K562 (cell line): Measurements from ENCODE around the gene C15orf62. TPM values are rescaled to one million over a fixed set of nuclear protein-coding genes. Genes with fewer than 3 reads are reported as not detected.

Experiments used
- DNMT1 ChIP-seq: fragments of 450-650 bp; IDR thresholded peaks from 2 replicates; pipeline ENCODE4 v1.6.1; 2016; ENCODE audit warnings: antibody characterized with exemption, mild to moderate bottlenecking
- FOXJ3 ChIP-seq: sonication (generic); formaldehyde crosslinking; IDR thresholded peaks from 2 replicates; pipeline ENCODE4 v1.4.0; 2020; ENCODE audit warnings: mild to moderate bottlenecking, missing genetic modification reagents
- PCBP1 ChIP-seq: fragments of 200-400 bp; formaldehyde crosslinking; IDR thresholded peaks from 2 replicates; pipeline ENCODE4 v1.6.1; 2018; ENCODE audit warnings: mild to moderate bottlenecking, low read depth, low read length; ENCODE audit not compliant: poor library complexity, severe bottlenecking
- PCBP2 ChIP-seq: fragments of 200-400 bp; formaldehyde crosslinking; IDR thresholded peaks from 2 replicates; pipeline ENCODE4 v1.6.1; 2018; ENCODE audit warnings: low read length, low read depth, mild to moderate bottlenecking, moderate library complexity; ENCODE audit not compliant: poor library complexity, severe bottlenecking
- PML ChIP-seq: IDR thresholded peaks from 2 replicates; pipeline ENCODE4 v1.6.1; 2012; ENCODE audit warnings: low read length, inconsistent platforms
- SLC30A9 ChIP-seq: fragments of 250-450 bp; sonication (Bioruptor Pico); IDR thresholded peaks from 2 replicates; pipeline ENCODE4 v1.8.0; 2022; ENCODE audit warnings: mild to moderate bottlenecking, moderate library complexity
- SNRNP70 ChIP-seq: fragments of 200-400 bp; formaldehyde crosslinking; optimal IDR thresholded peaks from 2 replicates; pipeline ENCODE3; 2017; ENCODE audit warnings: low read depth, low read length
- ZC3H11A ChIP-seq: IDR thresholded peaks from 2 replicates; pipeline ENCODE4 v1.6.1; 2012; ENCODE audit warnings: low read depth, low read length, improper control_type of control experiment
- ZNF165 ChIP-seq: fragments of 250-450 bp; sonication (Bioruptor Pico); IDR thresholded peaks from 2 replicates; pipeline ENCODE4 v1.4.0; 2020; ENCODE audit warnings: borderline replicate concordance
- ZNF398 ChIP-seq: fragments of 250-450 bp; sonication (Bioruptor Pico); IDR thresholded peaks from 2 replicates; pipeline ENCODE4 v1.8.0; 2021; ENCODE audit warnings: moderate library complexity, mild to moderate bottlenecking, inconsistent platforms
- ZNF449 ChIP-seq: fragments of 250-450 bp; sonication (Bioruptor Pico); IDR thresholded peaks from 2 replicates; pipeline ENCODE4 v1.8.0; 2022; ENCODE audit warnings: moderate library complexity, mild to moderate bottlenecking, inconsistent platforms
- polyA plus RNA-seq, 8 experiments: library from polyadenylated mRNA; depleted of rRNA in 4 of 8; stranded (reverse) in 5 of 8; unstranded in 3 of 8; fragments of >200 nt; fragmentation: Nextera tagmentation in 2 of 8; fragmentation: Illumina TruSeq in 1 of 8; extraction: Ambion mirVana in 2 of 8; extraction: Trizol in 1 of 8; gene quantifications; 2 replicates each; pipeline versions ENCODE4 v1.2.1 to v1.2.3, GENCODE V29; 2011 to 2014; ENCODE audit warnings: inconsistent platforms in 1 of 8, missing spikeins in 1 of 8
- total RNA-seq, 7 experiments: library from RNA; depleted of rRNA in 6 of 7; stranded (reverse); fragments of >200 nt in 6 of 7; fragmentation: Illumina TruSeq in 2 of 7; extraction: Trizol in 2 of 7; gene quantifications; 2 replicates each; pipeline versions ENCODE4 v1.2.1 to v1.2.3, GENCODE V29; 2011 to 2021; ENCODE audit warnings: low replicate concordance in 1 of 7
- TF ChIP-seq, protein P1 (sequence below): fragments of 450-650 bp; IDR thresholded peaks from 2 replicates; pipeline ENCODE4 v1.6.1; 2017; ENCODE audit warnings: antibody characterized with exemption, mild to moderate bottlenecking
- TF ChIP-seq, protein P2 (sequence below): fragments of 450-650 bp; IDR thresholded peaks from 2 replicates; pipeline ENCODE4 v1.6.1; 2016
- TF ChIP-seq, protein P3 (sequence below), 3 experiments: IDR thresholded peaks in 2 of 3; conservative IDR thresholded peaks in 1 of 3; 2 replicates each; pipeline ENCODE4 v1.5.1; 2011 to 2012; ENCODE audit warnings: low read length in 3 of 3, mild to moderate bottlenecking in 3 of 3, control low read depth in 2 of 3, improper control_type of control experiment in 1 of 3, inconsistent platforms in 1 of 3, low read depth in 1 of 3, mixed read lengths in 1 of 3, moderate library complexity in 1 of 3; ENCODE audit not compliant: insufficient read depth in 2 of 3
- TF ChIP-seq, protein P4 (sequence below): fragments of 250-450 bp; sonication (Bioruptor Pico); IDR thresholded peaks from 2 replicates; pipeline ENCODE4 v1.6.1; 2021; ENCODE audit warnings: mild to moderate bottlenecking

The C15orf62 gene
- total and polyA plus RNA-seq, 9 of the 15 experiments (the other 6 are each of a cell fraction or from before 2014, with no cell fraction given), result 0.01 to 0.76 (median 0.30) TPM; not detected in 1

GRCh38 chr15:40763801-40764628 is 5.8 kb upstream of the C15orf62 start, which contains the start of gene GCHFR (continued):
- TF ChIP-seq ZNF449 (CRISPR knock-in tag) (no peak), ZC3H11A (no peak; the same call in 1 of the 2 replicates), ZNF165 (CRISPR knock-in tag) (no peak), PML (0 out of 2 replicates have a peak, but pooled peaks have one; percentile 16), PCBP1 (peak; percentile 48), PCBP2 (no peak), FOXJ3 (no peak), ZNF398 (no peak), DNMT1 (no peak), SLC30A9 (CRISPR knock-in tag) (no peak), SNRNP70 (no peak)
- TF ChIP-seq, protein P1, sequence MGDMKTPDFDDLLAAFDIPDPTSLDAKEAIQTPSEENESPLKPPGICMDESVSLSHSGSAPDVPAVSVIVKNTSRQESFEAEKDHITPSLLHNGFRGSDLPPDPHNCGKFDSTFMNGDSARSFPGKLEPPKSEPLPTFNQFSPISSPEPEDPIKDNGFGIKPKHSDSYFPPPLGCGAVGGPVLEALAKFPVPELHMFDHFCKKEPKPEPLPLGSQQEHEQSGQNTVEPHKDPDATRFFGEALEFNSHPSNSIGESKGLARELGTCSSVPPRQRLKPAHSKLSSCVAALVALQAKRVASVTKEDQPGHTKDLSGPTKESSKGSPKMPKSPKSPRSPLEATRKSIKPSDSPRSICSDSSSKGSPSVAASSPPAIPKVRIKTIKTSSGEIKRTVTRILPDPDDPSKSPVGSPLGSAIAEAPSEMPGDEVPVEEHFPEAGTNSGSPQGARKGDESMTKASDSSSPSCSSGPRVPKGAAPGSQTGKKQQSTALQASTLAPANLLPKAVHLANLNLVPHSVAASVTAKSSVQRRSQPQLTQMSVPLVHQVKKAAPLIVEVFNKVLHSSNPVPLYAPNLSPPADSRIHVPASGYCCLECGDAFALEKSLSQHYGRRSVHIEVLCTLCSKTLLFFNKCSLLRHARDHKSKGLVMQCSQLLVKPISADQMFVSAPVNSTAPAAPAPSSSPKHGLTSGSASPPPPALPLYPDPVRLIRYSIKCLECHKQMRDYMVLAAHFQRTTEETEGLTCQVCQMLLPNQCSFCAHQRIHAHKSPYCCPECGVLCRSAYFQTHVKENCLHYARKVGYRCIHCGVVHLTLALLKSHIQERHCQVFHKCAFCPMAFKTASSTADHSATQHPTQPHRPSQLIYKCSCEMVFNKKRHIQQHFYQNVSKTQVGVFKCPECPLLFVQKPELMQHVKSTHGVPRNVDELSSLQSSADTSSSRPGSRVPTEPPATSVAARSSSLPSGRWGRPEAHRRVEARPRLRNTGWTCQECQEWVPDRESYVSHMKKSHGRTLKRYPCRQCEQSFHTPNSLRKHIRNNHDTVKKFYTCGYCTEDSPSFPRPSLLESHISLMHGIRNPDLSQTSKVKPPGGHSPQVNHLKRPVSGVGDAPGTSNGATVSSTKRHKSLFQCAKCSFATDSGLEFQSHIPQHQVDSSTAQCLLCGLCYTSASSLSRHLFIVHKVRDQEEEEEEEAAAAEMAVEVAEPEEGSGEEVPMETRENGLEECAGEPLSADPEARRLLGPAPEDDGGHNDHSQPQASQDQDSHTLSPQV, result no peak
- TF ChIP-seq, protein P2, sequence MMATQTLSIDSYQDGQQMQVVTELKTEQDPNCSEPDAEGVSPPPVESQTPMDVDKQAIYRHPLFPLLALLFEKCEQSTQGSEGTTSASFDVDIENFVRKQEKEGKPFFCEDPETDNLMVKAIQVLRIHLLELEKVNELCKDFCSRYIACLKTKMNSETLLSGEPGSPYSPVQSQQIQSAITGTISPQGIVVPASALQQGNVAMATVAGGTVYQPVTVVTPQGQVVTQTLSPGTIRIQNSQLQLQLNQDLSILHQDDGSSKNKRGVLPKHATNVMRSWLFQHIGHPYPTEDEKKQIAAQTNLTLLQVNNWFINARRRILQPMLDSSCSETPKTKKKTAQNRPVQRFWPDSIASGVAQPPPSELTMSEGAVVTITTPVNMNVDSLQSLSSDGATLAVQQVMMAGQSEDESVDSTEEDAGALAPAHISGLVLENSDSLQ, result peak; percentile 93
- TF ChIP-seq, protein P3, sequence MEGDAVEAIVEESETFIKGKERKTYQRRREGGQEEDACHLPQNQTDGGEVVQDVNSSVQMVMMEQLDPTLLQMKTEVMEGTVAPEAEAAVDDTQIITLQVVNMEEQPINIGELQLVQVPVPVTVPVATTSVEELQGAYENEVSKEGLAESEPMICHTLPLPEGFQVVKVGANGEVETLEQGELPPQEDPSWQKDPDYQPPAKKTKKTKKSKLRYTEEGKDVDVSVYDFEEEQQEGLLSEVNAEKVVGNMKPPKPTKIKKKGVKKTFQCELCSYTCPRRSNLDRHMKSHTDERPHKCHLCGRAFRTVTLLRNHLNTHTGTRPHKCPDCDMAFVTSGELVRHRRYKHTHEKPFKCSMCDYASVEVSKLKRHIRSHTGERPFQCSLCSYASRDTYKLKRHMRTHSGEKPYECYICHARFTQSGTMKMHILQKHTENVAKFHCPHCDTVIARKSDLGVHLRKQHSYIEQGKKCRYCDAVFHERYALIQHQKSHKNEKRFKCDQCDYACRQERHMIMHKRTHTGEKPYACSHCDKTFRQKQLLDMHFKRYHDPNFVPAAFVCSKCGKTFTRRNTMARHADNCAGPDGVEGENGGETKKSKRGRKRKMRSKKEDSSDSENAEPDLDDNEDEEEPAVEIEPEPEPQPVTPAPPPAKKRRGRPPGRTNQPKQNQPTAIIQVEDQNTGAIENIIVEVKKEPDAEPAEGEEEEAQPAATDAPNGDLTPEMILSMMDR (IDR thresholded peaks at IDR 0.05 in 2 of 3, conservative IDR thresholded peaks at IDR 0.05 in 1 of 3; ENCODE audit: insufficient read depth in 2 of 3, low read depth in 1 of 3, low read length in 3 of 3), result peak; percentile 56 to 61 (median 58); a peak in 5 of 6 replicates
- TF ChIP-seq, protein P4, sequence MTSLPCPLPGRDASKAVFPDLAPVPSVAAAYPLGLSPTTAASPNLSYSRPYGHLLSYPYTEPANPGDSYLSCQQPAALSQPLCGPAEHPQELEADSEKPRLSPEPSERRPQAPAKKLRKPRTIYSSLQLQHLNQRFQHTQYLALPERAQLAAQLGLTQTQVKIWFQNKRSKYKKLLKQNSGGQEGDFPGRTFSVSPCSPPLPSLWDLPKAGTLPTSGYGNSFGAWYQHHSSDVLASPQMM (CRISPR knock-in tag), result no peak
